DOHH2 (cell line): ENCODE measurements around the gene NMT2.

Source experiments
- EZH2phosphoT487 ChIP-seq: fragments of 200-600 bp; sonication (generic); IDR thresholded peaks from 2 replicates; pipeline ENCODE4 v1.6.1; 2017; ENCODE audit warnings: borderline replicate concordance, mild to moderate bottlenecking, antibody characterized with exemption, low read length, moderate library complexity, mixed read lengths
- TF ChIP-seq, protein P1 (sequence below): fragments of 200-600 bp; sonication (generic); IDR thresholded peaks from one replicate; pipeline ENCODE4 v1.5.1; 2014; ENCODE audit warnings: antibody characterized with exemption, mild to moderate bottlenecking, low read depth, low read length; ENCODE audit not compliant: poor library complexity, severe bottlenecking

DNA sequence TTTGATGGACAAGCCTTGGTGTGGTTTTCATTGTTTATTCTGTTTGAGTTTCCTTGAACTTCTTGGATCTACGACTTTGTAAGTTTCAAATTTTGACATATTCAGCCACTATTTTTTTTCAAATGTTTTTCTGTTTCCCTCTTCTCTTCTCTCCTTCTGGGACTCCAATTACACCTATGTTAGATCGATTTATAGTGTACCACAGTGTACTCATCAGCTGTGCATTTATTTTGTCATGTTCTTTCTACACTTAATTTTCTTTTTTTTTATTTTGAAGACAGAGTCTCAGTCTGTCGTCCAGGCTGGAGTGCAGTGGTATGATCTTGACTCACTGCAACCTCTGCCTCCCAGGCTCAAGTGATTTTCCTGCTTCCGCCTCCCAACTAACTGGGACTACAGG lies 108.6 kb downstream of the NMT2 start:
- TF ChIP-seq, protein P1, sequence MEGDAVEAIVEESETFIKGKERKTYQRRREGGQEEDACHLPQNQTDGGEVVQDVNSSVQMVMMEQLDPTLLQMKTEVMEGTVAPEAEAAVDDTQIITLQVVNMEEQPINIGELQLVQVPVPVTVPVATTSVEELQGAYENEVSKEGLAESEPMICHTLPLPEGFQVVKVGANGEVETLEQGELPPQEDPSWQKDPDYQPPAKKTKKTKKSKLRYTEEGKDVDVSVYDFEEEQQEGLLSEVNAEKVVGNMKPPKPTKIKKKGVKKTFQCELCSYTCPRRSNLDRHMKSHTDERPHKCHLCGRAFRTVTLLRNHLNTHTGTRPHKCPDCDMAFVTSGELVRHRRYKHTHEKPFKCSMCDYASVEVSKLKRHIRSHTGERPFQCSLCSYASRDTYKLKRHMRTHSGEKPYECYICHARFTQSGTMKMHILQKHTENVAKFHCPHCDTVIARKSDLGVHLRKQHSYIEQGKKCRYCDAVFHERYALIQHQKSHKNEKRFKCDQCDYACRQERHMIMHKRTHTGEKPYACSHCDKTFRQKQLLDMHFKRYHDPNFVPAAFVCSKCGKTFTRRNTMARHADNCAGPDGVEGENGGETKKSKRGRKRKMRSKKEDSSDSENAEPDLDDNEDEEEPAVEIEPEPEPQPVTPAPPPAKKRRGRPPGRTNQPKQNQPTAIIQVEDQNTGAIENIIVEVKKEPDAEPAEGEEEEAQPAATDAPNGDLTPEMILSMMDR: no peak
- no peak for TF ChIP-seq EZH2phosphoT487
